Measurements from ENCODE around the gene PLXND1. TPM values are rescaled to one million over a fixed set of nuclear protein-coding genes. Genes with fewer than 3 reads are reported as not detected.

Gene PLXND1
- polyA plus RNA-seq, 1 donor from 2014 or later: 0.05 TPM

- Histone ChIP-seq H3K79me2 (replicated peaks; ENCODE audit: insufficient read depth, low read length) (no peaks in the 10 kb centered on the region), H2AFZ (ENCODE audit: low read depth, low read length) (no peak overlapping the region), H3K4me3 (ENCODE audit: low read length) (no peak overlapping the region), H3K9ac (ENCODE audit: low read length) (no peak overlapping the region), H3F3A (ENCODE audit: insufficient read depth, low read length, poor library complexity, severe bottlenecking) (no peaks in the 10 kb centered on the region), H3K9me2 (ENCODE audit: insufficient read depth, low read length) (no peaks in the 10 kb centered on the region), H3K27me3 (ENCODE audit: insufficient read depth, low read depth, low read length) (no peaks in the 10 kb centered on the region), H3K9me3 (ENCODE audit: low read length) (no peaks in the 10 kb centered on the region), H3K27ac (ENCODE audit: low read length) (no peak overlapping the region), H3K4me2 (ENCODE audit: low read length) (no peak overlapping the region), H4K20me1 (ENCODE audit: insufficient read depth) (no peaks in the 10 kb centered on the region), H3K36me3 (ENCODE audit: insufficient read depth, low read length) (no peaks in the 10 kb centered on the region)
- TF ChIP-seq POLR2AphosphoS5 (IDR thresholded peaks at IDR 0.05) (no peak), TAF1 (IDR thresholded peaks at IDR 0.05; ENCODE audit: low read depth) (no peak), EP300 (conservative IDR thresholded peaks at IDR 0.05; ENCODE audit: poor library complexity, severe bottlenecking) (no peak), RAD21 (conservative IDR thresholded peaks at IDR 0.05) (no peak), EZH2 (IDR thresholded peaks at IDR 0.05; ENCODE audit: borderline replicate concordance, insufficient read depth, low read length, poor library complexity, severe bottlenecking) (no peak), CTCF (IDR thresholded peaks at IDR 0.05; ENCODE audit: poor library complexity, severe bottlenecking) (no peak), SMC3 (conservative IDR thresholded peaks at IDR 0.05; ENCODE audit: poor library complexity) (no peak)
Observed at GRCh38 chr3:129575233-129575996, 31.1 kb downstream of the PLXND1 start.

- Histone ChIP-seq H2AFZ (ENCODE audit: low read depth, low read length) (no peak overlapping the region), H4K20me1 (ENCODE audit: insufficient read depth) (no peaks in the 10 kb centered on the region), H3K9me3 (ENCODE audit: low read length) (no peaks in the 10 kb centered on the region), H3K36me3 (ENCODE audit: insufficient read depth, low read length) (no peaks in the 10 kb centered on the region), H3K27me3 (ENCODE audit: insufficient read depth, low read depth, low read length) (no peaks in the 10 kb centered on the region), H3K4me2 (ENCODE audit: low read length) (no peak overlapping the region), H3K9me2 (ENCODE audit: insufficient read depth, low read length) (no peaks in the 10 kb centered on the region), H3K27ac (ENCODE audit: low read length) (no peak overlapping the region), H3K4me3 (ENCODE audit: low read length) (no peak overlapping the region), H3K9ac (ENCODE audit: low read length) (no peak overlapping the region), H3F3A (ENCODE audit: insufficient read depth, low read length, poor library complexity, severe bottlenecking) (no peaks in the 10 kb centered on the region), H3K79me2 (replicated peaks; ENCODE audit: insufficient read depth, low read length) (no peaks in the 10 kb centered on the region)
- no peak for TF ChIP-seq CTCF (IDR thresholded peaks at IDR 0.05; ENCODE audit: poor library complexity, severe bottlenecking)
- TF ChIP-seq TAF1 (IDR thresholded peaks at IDR 0.05; ENCODE audit: low read depth): no peak
- TF ChIP-seq EZH2 (IDR thresholded peaks at IDR 0.05; ENCODE audit: borderline replicate concordance, insufficient read depth, low read length, poor library complexity, severe bottlenecking): no peak
- TF ChIP-seq RAD21 (conservative IDR thresholded peaks at IDR 0.05): no peak
- TF ChIP-seq SMC3 (conservative IDR thresholded peaks at IDR 0.05; ENCODE audit: poor library complexity): no peak
- TF ChIP-seq REST (IDR thresholded peaks at IDR 0.05; ENCODE audit: borderline replicate concordance): no peak
- no peak for TF ChIP-seq POLR2AphosphoS5 (IDR thresholded peaks at IDR 0.05)
- TF ChIP-seq EP300 (conservative IDR thresholded peaks at IDR 0.05; ENCODE audit: poor library complexity, severe bottlenecking): no peak
- TF ChIP-seq MXI1 (conservative IDR thresholded peaks at IDR 0.05; ENCODE audit: poor library complexity, severe bottlenecking): no peak
Observed at GRCh38 chr3:129574206-129574605, 32.3 kb downstream of the PLXND1 start.
